Neural progenitor cell (in vitro differentiated cells): ENCODE measurements around the gene MRPL11. TPM values are rescaled to one million over a fixed set of nuclear protein-coding genes. Genes with fewer than 3 reads are reported as not detected.

ENCODE experiments used
- DNase-seq: peaks from one replicate; pipeline ENCODE4 v3.0.0-alpha.2; 2016; ENCODE audit warnings: low spot score
- H2AFZ ChIP-seq: fragments of 200-600 bp; sonication (generic); replicated peaks from 2 replicates; pipeline ENCODE4 v1.6.1; 2016; ENCODE audit warnings: antibody characterized with exemption
- H3F3A ChIP-seq: fragments of 200-600 bp; sonication (generic); 2 replicates; pipeline ENCODE4 v1.6.1; 2016; ENCODE audit warnings: antibody characterized with exemption, low read depth
- H3K27ac ChIP-seq: fragments of 200-600 bp; sonication (generic); 2 replicates; pipeline ENCODE4 v1.5.1; 2016; ENCODE audit warnings: mild to moderate bottlenecking
- H3K27me3 ChIP-seq: fragments of 200-600 bp; sonication (generic); 2 replicates; pipeline ENCODE4 v1.6.1; 2016; ENCODE audit warnings: mild to moderate bottlenecking, moderate library complexity
- H3K36me3 ChIP-seq: fragments of 200-600 bp; sonication (generic); 2 replicates; pipeline ENCODE4 v1.5.1; 2016
- H3K4me1 ChIP-seq: fragments of 200-600 bp; sonication (generic); 2 replicates; pipeline ENCODE4 v1.6.1; 2016; ENCODE audit warnings: mixed run types
- H3K4me2 ChIP-seq: fragments of 200-600 bp; sonication (generic); 2 replicates; pipeline ENCODE4 v1.6.1; 2016
- H3K4me3 ChIP-seq: fragments of 200-600 bp; sonication (generic); 2 replicates; pipeline ENCODE4 v1.5.1; 2016
- H3K79me2 ChIP-seq: fragments of 200-600 bp; sonication (generic); 2 replicates; pipeline ENCODE4 v1.6.1; 2016; ENCODE audit warnings: low read depth
- H3K9ac ChIP-seq: fragments of 200-600 bp; sonication (generic); 2 replicates; pipeline ENCODE4 v1.6.1; 2016
- H3K9me3 ChIP-seq: fragments of 200-600 bp; sonication (generic); 2 replicates; pipeline ENCODE4 v1.5.1; 2016; ENCODE audit warnings: low read depth
- H4K20me1 ChIP-seq: fragments of 200-600 bp; sonication (generic); 2 replicates; pipeline ENCODE4 v1.6.1; 2016; ENCODE audit warnings: low read depth
- H3K27ac Mint-ChIP-seq: 3 replicates; pipeline ENCODE4 v1.8.0; 2021; ENCODE audit warnings: mixed read lengths
- H3K27me3 Mint-ChIP-seq: 2 replicates; pipeline ENCODE4 v1.8.0; 2022; ENCODE audit warnings: low read depth, mild to moderate bottlenecking, inconsistent platforms, moderate library complexity, mixed read lengths; ENCODE audit not compliant: insufficient read depth
- H3K36me3 Mint-ChIP-seq: 3 replicates; pipeline ENCODE4 v1.8.0; 2021; ENCODE audit warnings: mixed read lengths
- H3K4me1 Mint-ChIP-seq: 3 replicates; pipeline ENCODE4 v1.8.0; 2021; ENCODE audit warnings: mixed read lengths
- H3K4me3 Mint-ChIP-seq: 3 replicates; pipeline ENCODE4 v1.8.0; 2021; ENCODE audit warnings: mild to moderate bottlenecking, moderate library complexity, mixed read lengths
- H3K9me3 Mint-ChIP-seq: 3 replicates; pipeline ENCODE4 v1.8.0; 2020; ENCODE audit warnings: mixed read lengths
- CTCF ChIP-seq: fragments of 200-600 bp; sonication (generic); IDR thresholded peaks from 2 replicates; pipeline ENCODE4 v1.5.1; 2017; ENCODE audit warnings: antibody characterized with exemption, mild to moderate bottlenecking
- EZH2 ChIP-seq: fragments of 200-600 bp; sonication (generic); IDR thresholded peaks from 2 replicates; pipeline ENCODE4 v1.6.1; 2017; ENCODE audit warnings: antibody characterized with exemption, mild to moderate bottlenecking, moderate library complexity
- EZH2phosphoT487 ChIP-seq: fragments of 200-600 bp; sonication (generic); IDR thresholded peaks from 2 replicates; pipeline ENCODE4 v1.6.1; 2017; ENCODE audit warnings: antibody characterized with exemption
- total RNA-seq: library from RNA; depleted of rRNA; stranded (reverse); fragments of >200 nt; gene quantifications from 2 replicates; pipeline ENCODE4 v1.2.3, GENCODE V29; 2015; ENCODE audit warnings: low replicate concordance

Gene MRPL11
- total RNA-seq, 1 donor from 2014 or later = 131 TPM

- TF ChIP-seq CTCF (no peak), EZH2phosphoT487 (no peak)
- Histone ChIP-seq H3K9me3 (no peaks in the 10 kb centered on the region), H3F3A (peaks cover 20% of the 10 kb centered on the region), H3K9ac (no peak overlapping the region), H3K4me1 (no peaks in the 10 kb centered on the region), H3K79me2 (peaks cover 5% of the 10 kb centered on the region), H2AFZ (no peak overlapping the region), H3K27me3 (no peaks in the 10 kb centered on the region), H3K4me2 (no peak overlapping the region), H3K4me3 (no peak overlapping the region), H3K36me3 (no peaks in the 10 kb centered on the region), H4K20me1 (peaks cover 27% of the 10 kb centered on the region), H3K27ac (no peak overlapping the region)
- Mint-ChIP-seq H3K27ac (no peak overlapping the region), H3K9me3 (no peaks in the 10 kb centered on the region), H3K4me1 (peaks cover 32% of the 10 kb centered on the region), H3K27me3 (peaks cover 6% of the 10 kb centered on the region), H3K4me3 (no peak overlapping the region), H3K36me3 (peaks cover 5% of the 10 kb centered on the region)
- no peak for DNase-seq
These were observed 35.2 kb upstream of the MRPL11 start for GRCh38 chr11:66473608-66474515.

GRCh38 chr11:66473167-66473566, 34.5 kb upstream of the MRPL11 start:
- Histone ChIP-seq H3K27me3 (no peaks in the 10 kb centered on the region), H3K4me3 (no peak overlapping the region), H4K20me1 (peaks cover 26% of the 10 kb centered on the region), H3F3A (peaks cover 17% of the 10 kb centered on the region), H3K9me3 (no peaks in the 10 kb centered on the region), H3K79me2 (no peaks in the 10 kb centered on the region), H2AFZ (no peak overlapping the region), H3K36me3 (no peaks in the 10 kb centered on the region), H3K27ac (no peak overlapping the region), H3K4me2 (no peak overlapping the region), H3K4me1 (peaks cover under 1% of the 10 kb centered on the region), H3K9ac (no peak overlapping the region)
- Mint-ChIP-seq H3K4me3 (no peak overlapping the region), H3K27me3 (peaks cover 6% of the 10 kb centered on the region), H3K9me3 (no peaks in the 10 kb centered on the region), H3K4me1 (peaks cover 35% of the 10 kb centered on the region), H3K36me3 (peaks cover 5% of the 10 kb centered on the region), H3K27ac (no peak overlapping the region)
- no peak for DNase-seq
- TF ChIP-seq CTCF (no peak), EZH2phosphoT487 (no peak), EZH2 (no peak)

- no peak overlapping the region for H3K27ac ChIP-seq
- no peak overlapping the region for H3K4me3 Mint-ChIP-seq
- no peaks in the 10 kb centered on the region for H3K36me3 ChIP-seq
- no peak overlapping the region for H3K9ac ChIP-seq
- H3K27me3 Mint-ChIP-seq = peaks cover 6% of the 10 kb centered on the region
- no peak overlapping the region for H2AFZ ChIP-seq
- H3K27me3 ChIP-seq = no peaks in the 10 kb centered on the region
- TF ChIP-seq EZH2 = no peak
- TF ChIP-seq CTCF = no peak
- no peak for TF ChIP-seq EZH2phosphoT487
- no peaks in the 10 kb centered on the region for H3K9me3 Mint-ChIP-seq
- peaks cover 15% of the 10 kb centered on the region for H3F3A ChIP-seq
- no peaks in the 10 kb centered on the region for H3K9me3 ChIP-seq
- H3K4me1 ChIP-seq = peaks cover 9% of the 10 kb centered on the region
- H3K4me1 Mint-ChIP-seq = peaks cover 37% of the 10 kb centered on the region
- H3K4me2 ChIP-seq = no peak overlapping the region
- H3K36me3 Mint-ChIP-seq = peaks cover 5% of the 10 kb centered on the region
- H4K20me1 ChIP-seq = peaks cover 27% of the 10 kb centered on the region
- DNase-seq = no peak
- no peak overlapping the region for H3K27ac Mint-ChIP-seq
- H3K4me3 ChIP-seq = no peak overlapping the region
- no peaks in the 10 kb centered on the region for H3K79me2 ChIP-seq
These were observed 33.4 kb upstream of the MRPL11 start for GRCh38 chr11:66472054-66472453.
